Breast epithelium (tissue), 3 donors: ENCODE data around the gene ZNRD2.

Source experiments
- POLR2AphosphoS5 ChIP-seq, 3 donors: sonication (generic); formaldehyde crosslinking; IDR thresholded peaks; one replicate each; pipeline ENCODE4 v1.6.1; 2017; ENCODE audit warnings: antibody characterized with exemption in 3 of 3
- TF ChIP-seq, protein P1 (sequence below), 3 donors: fragments of 450-650 bp; IDR thresholded peaks; one replicate each; pipeline ENCODE4 v1.5.1; 2016 to 2017; ENCODE audit warnings: antibody characterized with exemption in 3 of 3, mild to moderate bottlenecking in 3 of 3, moderate library complexity in 3 of 3

DNA sequence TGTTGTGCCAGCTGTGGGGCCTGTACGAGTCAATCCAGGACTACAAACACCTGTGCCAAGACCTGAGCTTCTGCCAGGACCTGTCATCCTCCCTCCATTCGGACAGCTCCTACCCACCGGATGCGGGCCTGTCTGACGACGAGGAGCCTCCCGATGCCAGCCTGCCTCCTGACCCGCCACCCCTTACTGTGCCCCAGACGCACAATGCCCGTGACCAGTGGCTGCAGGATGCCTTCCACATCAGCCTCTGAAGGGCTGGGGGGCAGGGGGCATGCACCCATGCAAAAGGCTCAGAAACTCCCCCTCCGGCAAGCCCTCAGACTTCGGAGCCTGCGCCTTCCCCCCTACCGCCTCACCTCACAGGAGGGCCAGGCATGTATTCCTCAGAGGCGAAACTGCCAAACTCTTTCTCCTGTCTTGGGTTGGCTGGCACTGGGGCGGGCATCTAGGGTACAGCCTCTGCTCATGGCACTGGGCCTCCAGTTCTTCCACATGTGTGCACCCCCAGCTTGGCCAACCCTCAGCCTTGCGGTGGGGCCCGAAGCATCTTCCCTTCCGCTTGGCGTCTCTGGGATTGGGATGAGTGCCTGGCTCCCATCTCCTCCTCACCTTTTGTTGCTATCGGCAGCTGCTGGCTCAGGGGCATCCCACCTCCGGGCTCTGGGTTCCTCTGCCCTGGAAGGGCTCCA lies 3.3 kb downstream of the ZNRD2 start:
- no peak for TF ChIP-seq POLR2AphosphoS5 (IDR thresholded peaks at IDR 0.05)
- TF ChIP-seq, protein P1, sequence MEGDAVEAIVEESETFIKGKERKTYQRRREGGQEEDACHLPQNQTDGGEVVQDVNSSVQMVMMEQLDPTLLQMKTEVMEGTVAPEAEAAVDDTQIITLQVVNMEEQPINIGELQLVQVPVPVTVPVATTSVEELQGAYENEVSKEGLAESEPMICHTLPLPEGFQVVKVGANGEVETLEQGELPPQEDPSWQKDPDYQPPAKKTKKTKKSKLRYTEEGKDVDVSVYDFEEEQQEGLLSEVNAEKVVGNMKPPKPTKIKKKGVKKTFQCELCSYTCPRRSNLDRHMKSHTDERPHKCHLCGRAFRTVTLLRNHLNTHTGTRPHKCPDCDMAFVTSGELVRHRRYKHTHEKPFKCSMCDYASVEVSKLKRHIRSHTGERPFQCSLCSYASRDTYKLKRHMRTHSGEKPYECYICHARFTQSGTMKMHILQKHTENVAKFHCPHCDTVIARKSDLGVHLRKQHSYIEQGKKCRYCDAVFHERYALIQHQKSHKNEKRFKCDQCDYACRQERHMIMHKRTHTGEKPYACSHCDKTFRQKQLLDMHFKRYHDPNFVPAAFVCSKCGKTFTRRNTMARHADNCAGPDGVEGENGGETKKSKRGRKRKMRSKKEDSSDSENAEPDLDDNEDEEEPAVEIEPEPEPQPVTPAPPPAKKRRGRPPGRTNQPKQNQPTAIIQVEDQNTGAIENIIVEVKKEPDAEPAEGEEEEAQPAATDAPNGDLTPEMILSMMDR (IDR thresholded peaks at IDR 0.05), result no peak
